B cell (primary cell): ENCODE data around the gene SLC6A5. TPM values are rescaled to one million over a fixed set of nuclear protein-coding genes. Genes with fewer than 3 reads are reported as not detected.

Experiments used
- ATAC-seq: fragments of 200-7000 bp; cut with Tn5 transposase; one replicate; pipeline ENCODE4 v1.10.0; 2021; ENCODE audit warnings: low read depth, mild to moderate bottlenecking, moderate number of reproducible peaks, moderate library complexity
- CTCF ChIA-PET: fragments of 350-600 bp; sonication (Branson Sonifier 250); formaldehyde crosslinking; loops from one replicate; lab custom pipeline; 2021; ENCODE audit warnings: antibody characterized with exemption, inconsistent platforms; lab: Charles Lee
- POLR2A ChIA-PET: fragments of 350-600 bp; sonication (Branson Sonifier 250); formaldehyde crosslinking; loops from one replicate; lab custom pipeline; 2021; ENCODE audit warnings: antibody characterized with exemption; lab: Charles Lee
- DNase-seq: peaks from one replicate; pipeline ENCODE4 v3.0.0; 2013
- H2AFZ ChIP-seq: 2 replicates; pipeline ENCODE4 v1.6.1; 2012; ENCODE audit warnings: mild to moderate bottlenecking, low read depth, low read length; ENCODE audit not compliant: insufficient read depth, poor library complexity, severe bottlenecking
- H3K27ac ChIP-seq, 2 donors: 1 replicate in 1 of 2; 2 replicates in 1 of 2; pipeline ENCODE4 v1.5.1; 2012 to 2013; ENCODE audit warnings: low read length in 2 of 2, mild to moderate bottlenecking in 2 of 2, moderate library complexity in 1 of 2
- H3K27me3 ChIP-seq, 4 experiments: fragments of 200-600 bp in 1 of 4; sonication (generic) in 1 of 4; replicated peaks in 1 of 4; 1 replicate in 2 of 4; 2 replicates in 2 of 4; pipeline versions ENCODE4 v1.6.1 to v1.7.0; 2013 to 2016; ENCODE audit warnings: low read length in 3 of 4, mild to moderate bottlenecking in 2 of 4, mixed read lengths in 1 of 4, moderate library complexity in 1 of 4; ENCODE audit not compliant: insufficient read depth in 4 of 4, control insufficient read depth in 3 of 4; ENCODE audit errors: control extremely low read depth in 1 of 4
- H3K36me3 ChIP-seq, 2 experiments: replicated peaks in 1 of 2; 1 replicate in 1 of 2; 2 replicates in 1 of 2; pipeline versions ENCODE4 v1.6.1 to v1.7.1; 2013; ENCODE audit warnings: low read length in 1 of 2; ENCODE audit not compliant: insufficient read depth in 2 of 2, control insufficient read depth in 1 of 2; ENCODE audit errors: control extremely low read depth in 1 of 2, extremely low read depth in 1 of 2
- H3K4me1 ChIP-seq, 2 donors: fragments of 200-600 bp in 1 of 2; sonication (generic) in 1 of 2; 1 replicate in 1 of 2; 2 replicates in 1 of 2; pipeline versions ENCODE4 v1.5.1 to v1.6.1; 2013 to 2017; ENCODE audit warnings: low read length in 2 of 2; ENCODE audit not compliant: control insufficient read depth in 2 of 2, insufficient read depth in 2 of 2
- H3K4me2 ChIP-seq: replicated peaks from 2 replicates; pipeline ENCODE3; 2012; ENCODE audit warnings: mild to moderate bottlenecking, low read depth, low read length; ENCODE audit not compliant: poor library complexity, severe bottlenecking
- H3K4me3 ChIP-seq, 5 experiments: fragments of 200-600 bp in 1 of 5; sonication (generic) in 1 of 5; 1 replicate in 3 of 5; 2 replicates in 2 of 5; pipeline versions ENCODE4 v1.5.1 to v1.7.0; 2011 to 2016; ENCODE audit warnings: low read length in 4 of 5, mild to moderate bottlenecking in 4 of 5, low read depth in 2 of 5, control low read depth in 1 of 5, moderate library complexity in 1 of 5; ENCODE audit not compliant: insufficient read depth in 1 of 5; ENCODE audit errors: control extremely low read depth in 1 of 5, extremely low read depth in 1 of 5
- H3K79me2 ChIP-seq: fragments of 200-600 bp; sonication (generic); one replicate; pipeline ENCODE4 v1.6.0; 2016; ENCODE audit warnings: low read length; ENCODE audit not compliant: control insufficient read depth, insufficient read depth
- H3K9ac ChIP-seq: fragments of 200-600 bp; sonication (generic); 2 replicates; pipeline ENCODE4 v1.6.1; 2017; ENCODE audit warnings: mild to moderate bottlenecking, low read length, moderate library complexity
- H3K9me3 ChIP-seq, 3 donors: one replicate each; pipeline versions ENCODE4 v1.6.1 to v1.7.1; 2013; ENCODE audit warnings: low read length in 2 of 3; ENCODE audit not compliant: control insufficient read depth in 2 of 3, insufficient read depth in 1 of 3; ENCODE audit errors: control extremely low read depth in 1 of 3
- H4K20me1 ChIP-seq: 2 replicates; pipeline ENCODE4 v1.6.0; 2012; ENCODE audit warnings: mild to moderate bottlenecking, low read length; ENCODE audit not compliant: insufficient read depth, control insufficient read depth, poor library complexity, severe bottlenecking
- H3K27ac Mint-ChIP-seq: one replicate; pipeline ENCODE4 v1.8.0; 2021; ENCODE audit warnings: mixed read lengths
- H3K27me3 Mint-ChIP-seq: one replicate; pipeline ENCODE4 v1.8.0; 2021; ENCODE audit warnings: mixed read lengths
- H3K4me1 Mint-ChIP-seq: one replicate; pipeline ENCODE4 v1.8.0; 2021; ENCODE audit warnings: mixed read lengths
- H3K4me3 Mint-ChIP-seq: one replicate; pipeline ENCODE4 v1.8.0; 2021; ENCODE audit warnings: mixed read lengths
- H3K9me3 Mint-ChIP-seq: one replicate; pipeline ENCODE4 v1.8.0; 2022; ENCODE audit warnings: mixed read lengths; ENCODE audit not compliant: insufficient read depth
- CTCF ChIP-seq: fragments of 200-600 bp; IDR thresholded peaks from one replicate; pipeline ENCODE4 v1.8.0; 2022; ENCODE audit warnings: antibody characterized with exemption, mild to moderate bottlenecking
- EZH2 ChIP-seq: IDR thresholded peaks from 2 replicates; pipeline ENCODE4 v1.6.1; 2012; ENCODE audit warnings: borderline replicate concordance, low read depth, mild to moderate bottlenecking, moderate library complexity, low read length; ENCODE audit not compliant: insufficient read depth, poor library complexity, severe bottlenecking
- WGBS: methylation state at CpG from one replicate; pipeline ENCODE4 v1.1.5; 2013; ENCODE audit warnings: missing lambda C conversion rate; ENCODE audit not compliant: insufficient coverage; 5-methylcytosine and 5-hydroxymethylcytosine counted together
- intact Hi-C: fragments of 100-400 bp; cut with micrococcal nuclease; formaldehyde crosslinking; loops from one replicate; pipeline ENCODE4 v1.10.0; 2022
- polyA plus RNA-seq: library from polyadenylated mRNA; depleted of rRNA; stranded (reverse); fragments of >200 nt; gene quantifications from 2 replicates; pipeline ENCODE4 v1.2.3, GENCODE V29; 2012
- total RNA-seq, 2 donors: library from RNA; stranded (reverse); fragments of 120-200 nt in 1 of 2; gene quantifications; 1 replicate in 1 of 2; 2 replicates in 1 of 2; pipeline versions ENCODE4 v1.2.3 to v1.2.4, GENCODE V29; 2013 to 2022

The SLC6A5 gene
- total and polyA plus RNA-seq, 2 donors (not counting 1 experiment from before 2014, with no cell fraction given): not detected

DNA sequence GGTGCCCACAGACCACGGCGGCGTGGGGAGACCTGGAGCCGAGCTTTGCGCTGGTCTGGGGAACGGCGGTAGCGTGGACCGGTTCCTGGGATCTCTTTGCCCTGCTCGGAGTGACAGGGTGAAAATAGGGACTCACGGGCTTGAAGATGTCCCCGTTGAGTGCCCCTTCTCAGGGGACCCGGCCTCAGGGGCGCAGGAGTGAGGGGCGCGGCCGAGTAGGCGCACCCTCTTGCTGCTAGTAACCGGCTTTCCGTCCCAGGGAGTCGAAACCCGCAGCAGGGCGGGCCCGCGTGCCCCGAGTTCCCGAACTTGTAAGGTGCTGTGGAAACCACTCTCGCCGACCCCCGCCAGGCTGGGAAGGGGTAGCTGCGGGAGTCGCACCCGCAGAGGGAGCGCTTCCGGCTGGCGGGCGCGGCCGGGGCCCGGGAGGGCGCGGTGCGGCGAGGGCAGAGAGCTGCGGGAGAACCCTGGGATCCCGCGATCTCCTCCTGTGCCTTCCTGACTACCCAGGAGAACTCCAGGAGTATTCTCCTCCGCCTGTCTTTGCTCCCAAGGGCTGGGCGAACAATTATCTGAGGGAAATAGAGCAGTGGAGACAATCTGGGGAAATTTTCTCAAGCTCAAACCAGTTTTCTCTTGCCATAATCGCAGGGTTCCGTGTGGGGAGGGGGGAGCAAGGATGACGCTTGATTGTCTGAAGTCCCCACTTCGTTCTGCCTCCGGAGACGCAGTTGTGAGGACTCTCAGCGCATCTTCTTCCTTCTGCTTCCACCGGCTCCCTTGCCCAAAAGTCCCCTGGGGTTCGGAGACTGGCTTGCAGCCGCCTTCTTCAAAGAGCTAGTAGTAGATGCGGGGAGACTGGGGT is 70.6 kb downstream of the SLC6A5 start:
- Mint-ChIP-seq H3K4me1 (peaks cover 13% of the 10 kb centered on the region), H3K27ac (no peak overlapping the region), H3K4me3 (no peak overlapping the region), H3K9me3 (no peaks in the 10 kb centered on the region), H3K27me3 (peaks cover 77% of the 10 kb centered on the region)
- Histone ChIP-seq H3K36me3 (no peaks in the 10 kb centered on the region), H3K27me3 (peaks cover 0 to 60% (median 25%) of the 10 kb centered on the region in 4 experiments), H2AFZ (peak overlapping the region; percentile 16), H3K4me2 (no peak overlapping the region), H3K4me1 (peaks cover 6 to 11% of the 10 kb centered on the region in 2 donors), H3K9me3 (no peaks in the 10 kb centered on the region), H3K9ac (no peak overlapping the region), H3K27ac (no peak overlapping the region), H3K79me2 (no peaks in the 10 kb centered on the region), H3K4me3 (no peak overlapping the region), H4K20me1 (no peaks in the 10 kb centered on the region)
- CTCF ChIA-PET: no interaction called here
- 3% methylated on average over 56 of the region's 60 CpGs for WGBS
- POLR2A ChIA-PET: no interaction called here
- intact Hi-C loops: no loop called here
- TF ChIP-seq EZH2 (no peak), CTCF (no peak)
- no peak for ATAC-seq
- no peak for DNase-seq

DNA sequence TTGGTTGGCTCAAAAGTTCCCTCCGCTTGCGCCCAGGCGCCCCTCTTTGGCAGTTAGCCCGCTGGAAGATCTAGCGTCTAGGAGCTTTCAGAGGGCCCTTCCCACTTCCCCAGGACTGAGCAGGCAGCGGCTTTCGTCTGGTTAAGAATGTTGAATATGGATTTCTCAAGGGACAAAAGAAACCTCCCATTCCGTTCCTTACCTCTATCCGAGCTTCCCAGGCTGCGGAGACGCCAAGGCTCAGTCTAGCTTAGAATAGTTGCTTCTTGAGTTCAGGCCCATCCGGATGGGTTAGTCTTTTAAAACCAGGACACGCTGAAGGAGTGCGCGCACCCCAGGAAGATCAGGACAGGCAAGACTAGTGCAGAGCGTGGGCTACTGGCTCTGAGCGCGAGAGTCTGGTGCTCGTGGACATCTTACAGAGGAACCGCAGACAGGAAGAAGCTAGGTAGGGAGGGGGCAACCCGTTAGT is 71.6 kb downstream of the SLC6A5 start:
- TF ChIP-seq EZH2: no peak
- no peak for TF ChIP-seq CTCF
- H3K4me3 Mint-ChIP-seq: no peak overlapping the region
- Histone ChIP-seq H3K36me3 (no peaks in the 10 kb centered on the region), H3K79me2 (no peaks in the 10 kb centered on the region), H3K4me2 (no peak overlapping the region), H2AFZ (peak overlapping the region; percentile 16), H3K9ac (no peak overlapping the region), H3K27me3 (peaks cover 0 to 57% (median 25%) of the 10 kb centered on the region in 4 experiments), H4K20me1 (no peaks in the 10 kb centered on the region), H3K9me3 (no peaks in the 10 kb centered on the region), H3K27ac (no peak overlapping the region), H3K4me3 (no peak overlapping the region), H3K4me1 (peaks cover 6 to 11% of the 10 kb centered on the region in 2 donors)
- peaks cover 76% of the 10 kb centered on the region for H3K27me3 Mint-ChIP-seq
- H3K4me1 Mint-ChIP-seq: peaks cover 13% of the 10 kb centered on the region
- H3K9me3 Mint-ChIP-seq: no peaks in the 10 kb centered on the region
- 5% methylated on average over 16 of the region's 21 CpGs for WGBS
- ChIA-PET POLR2A (no interaction called here), CTCF (no interaction called here)
- intact Hi-C loops: no loop called here
- H3K27ac Mint-ChIP-seq: no peak overlapping the region
- no peak for ATAC-seq
- no peak for DNase-seq
